Osteoblast (primary cell): ENCODE data around the gene ITM2C. TPM values are rescaled to one million over a fixed set of nuclear protein-coding genes. Genes with fewer than 3 reads are reported as not detected.

Source experiments
- DNase-seq: peaks from one replicate; pipeline ENCODE4 v3.0.0; 2011; ENCODE audit warnings: low spot score, mixed read lengths; ENCODE audit not compliant: insufficient read length; ENCODE audit errors: missing footprints
- H2AFZ ChIP-seq: 2 replicates; pipeline ENCODE4 v1.6.0; 2011; ENCODE audit warnings: mild to moderate bottlenecking, low read length
- H3K27ac ChIP-seq: 2 replicates; pipeline ENCODE4 v1.5.1; 2011; ENCODE audit warnings: mild to moderate bottlenecking, low read depth, low read length, moderate library complexity
- H3K27me3 ChIP-seq: 2 replicates; pipeline ENCODE4 v1.6.0; 2012; ENCODE audit warnings: mild to moderate bottlenecking, control low read depth, inconsistent platforms, low read length, moderate library complexity; ENCODE audit not compliant: insufficient read depth
- H3K36me3 ChIP-seq: 2 replicates; pipeline ENCODE4 v1.5.1; 2011; ENCODE audit warnings: mild to moderate bottlenecking, low read length, control low read depth, moderate library complexity; ENCODE audit not compliant: insufficient read depth
- H3K4me1 ChIP-seq: 2 replicates; pipeline ENCODE4 v1.5.1; 2011; ENCODE audit warnings: mild to moderate bottlenecking, low read length, control low read depth, moderate library complexity; ENCODE audit not compliant: insufficient read depth
- H3K4me2 ChIP-seq: 2 replicates; pipeline ENCODE4 v1.6.0; 2011; ENCODE audit warnings: mild to moderate bottlenecking, low read length; ENCODE audit not compliant: insufficient read depth
- H3K4me3 ChIP-seq: fragments of 200-600 bp; sonication (generic); 3 replicates; pipeline ENCODE4 v1.5.1; 2012; ENCODE audit warnings: mild to moderate bottlenecking, low read length, inconsistent platforms; ENCODE audit not compliant: insufficient read depth
- H3K79me2 ChIP-seq: 2 replicates; pipeline ENCODE4 v1.6.0; 2012; ENCODE audit warnings: mild to moderate bottlenecking, low read length, control low read depth, inconsistent platforms; ENCODE audit not compliant: insufficient read depth
- H3K9me3 ChIP-seq: 2 replicates; pipeline ENCODE4 v1.5.1; 2011; ENCODE audit warnings: low read depth, low read length, control low read depth
- H4K20me1 ChIP-seq: 2 replicates; pipeline ENCODE4 v1.6.0; 2012; ENCODE audit warnings: mild to moderate bottlenecking, low read length, control low read depth; ENCODE audit not compliant: insufficient read depth
- total RNA-seq: library from RNA; depleted of rRNA; stranded (reverse); fragments of >200 nt; gene quantifications from 2 replicates; pipeline ENCODE4 v1.2.3, GENCODE V29; 2012
- TF ChIP-seq, protein P1 (sequence below): IDR thresholded peaks from 2 replicates; pipeline ENCODE4 v1.5.1; 2011; ENCODE audit warnings: mild to moderate bottlenecking, low read depth, low read length, moderate library complexity; ENCODE audit errors: extremely low read depth

Gene ITM2C
- total RNA-seq, 1 donor: 63.7 TPM

DNA sequence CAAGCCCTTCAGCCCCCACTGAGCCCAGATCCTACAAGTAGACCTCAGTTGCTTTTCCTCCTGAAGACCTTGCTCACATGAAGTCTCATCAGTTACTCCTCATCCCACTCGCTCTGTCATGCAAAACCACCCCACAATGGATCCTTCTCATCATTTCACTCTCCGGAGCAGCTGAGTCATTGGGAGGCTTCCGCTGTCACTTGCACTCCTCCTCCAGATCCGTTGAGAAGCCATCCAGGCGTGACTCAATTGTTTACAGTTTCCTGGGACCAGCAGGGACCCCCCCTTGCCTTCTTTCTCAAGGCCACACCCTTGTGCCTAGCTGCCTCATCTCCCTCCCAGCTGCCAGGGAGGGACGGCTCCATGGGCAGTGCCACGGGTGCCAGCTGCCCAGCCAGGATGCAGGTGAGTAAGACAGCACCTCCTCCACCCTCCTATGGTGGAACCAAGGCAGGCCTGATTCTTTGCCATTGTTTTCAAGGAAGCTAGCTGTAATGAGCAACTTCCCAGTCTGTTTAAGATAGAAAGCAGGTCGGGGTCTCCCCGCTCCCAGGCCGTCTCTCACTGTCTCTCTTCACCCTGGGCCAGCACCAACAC lies 44.0 kb downstream of the ITM2C start:
- H3K4me3 ChIP-seq: no peak overlapping the region
- peak; percentile 95 for DNase-seq
- no peaks in the 10 kb centered on the region for H3K79me2 ChIP-seq

DNA sequence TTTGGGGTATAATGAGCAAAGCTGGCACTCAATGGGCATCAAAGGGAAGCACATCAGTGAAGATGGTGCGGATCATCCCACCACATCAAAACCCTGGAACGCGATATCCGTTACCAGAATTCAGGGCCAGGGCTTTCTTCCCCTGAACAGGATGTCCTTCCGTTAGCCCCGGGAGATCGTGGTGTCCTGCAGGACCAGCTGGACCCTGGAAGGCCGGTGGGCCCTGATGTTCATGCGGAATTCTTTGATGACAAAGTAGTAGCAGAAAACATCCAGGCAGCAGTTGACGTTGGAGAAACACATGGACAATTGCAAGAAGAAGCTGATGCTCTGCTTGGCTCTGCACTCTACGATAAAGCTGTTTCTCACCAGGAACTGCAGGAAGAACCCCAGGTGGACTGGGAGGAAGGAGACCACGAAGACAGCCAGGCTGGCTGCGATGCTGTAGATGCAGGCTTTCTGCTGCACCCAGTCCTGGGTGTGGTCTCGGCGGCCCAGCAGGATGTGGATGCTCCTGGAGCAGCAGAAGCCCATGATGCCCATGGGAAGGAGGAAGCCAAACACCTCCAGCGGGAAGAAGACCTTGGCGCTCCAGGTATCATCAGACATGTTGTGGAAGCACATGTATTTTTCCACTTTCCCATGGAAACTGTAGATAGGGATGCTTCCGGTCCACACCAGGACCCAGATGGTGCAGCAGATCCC lies 45.3 kb downstream of the ITM2C start:
- peaks cover 7% of the 10 kb centered on the region for H3K27me3 ChIP-seq

More for the DNA sequence above, 44.0 kb downstream of the ITM2C start:
- TF ChIP-seq, protein P1, sequence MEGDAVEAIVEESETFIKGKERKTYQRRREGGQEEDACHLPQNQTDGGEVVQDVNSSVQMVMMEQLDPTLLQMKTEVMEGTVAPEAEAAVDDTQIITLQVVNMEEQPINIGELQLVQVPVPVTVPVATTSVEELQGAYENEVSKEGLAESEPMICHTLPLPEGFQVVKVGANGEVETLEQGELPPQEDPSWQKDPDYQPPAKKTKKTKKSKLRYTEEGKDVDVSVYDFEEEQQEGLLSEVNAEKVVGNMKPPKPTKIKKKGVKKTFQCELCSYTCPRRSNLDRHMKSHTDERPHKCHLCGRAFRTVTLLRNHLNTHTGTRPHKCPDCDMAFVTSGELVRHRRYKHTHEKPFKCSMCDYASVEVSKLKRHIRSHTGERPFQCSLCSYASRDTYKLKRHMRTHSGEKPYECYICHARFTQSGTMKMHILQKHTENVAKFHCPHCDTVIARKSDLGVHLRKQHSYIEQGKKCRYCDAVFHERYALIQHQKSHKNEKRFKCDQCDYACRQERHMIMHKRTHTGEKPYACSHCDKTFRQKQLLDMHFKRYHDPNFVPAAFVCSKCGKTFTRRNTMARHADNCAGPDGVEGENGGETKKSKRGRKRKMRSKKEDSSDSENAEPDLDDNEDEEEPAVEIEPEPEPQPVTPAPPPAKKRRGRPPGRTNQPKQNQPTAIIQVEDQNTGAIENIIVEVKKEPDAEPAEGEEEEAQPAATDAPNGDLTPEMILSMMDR: no peak
- H4K20me1 ChIP-seq: no peaks in the 10 kb centered on the region
- H3K4me2 ChIP-seq: peak overlapping the region; percentile 36
- H3K27me3 ChIP-seq: peaks cover 7% of the 10 kb centered on the region
- H3K9me3 ChIP-seq: no peaks in the 10 kb centered on the region
- H3K4me1 ChIP-seq: peaks cover 9% of the 10 kb centered on the region
- peak overlapping the region; percentile 64 for H2AFZ ChIP-seq
- no peaks in the 10 kb centered on the region for H3K36me3 ChIP-seq
- H3K27ac ChIP-seq: no peak overlapping the region

DNA sequence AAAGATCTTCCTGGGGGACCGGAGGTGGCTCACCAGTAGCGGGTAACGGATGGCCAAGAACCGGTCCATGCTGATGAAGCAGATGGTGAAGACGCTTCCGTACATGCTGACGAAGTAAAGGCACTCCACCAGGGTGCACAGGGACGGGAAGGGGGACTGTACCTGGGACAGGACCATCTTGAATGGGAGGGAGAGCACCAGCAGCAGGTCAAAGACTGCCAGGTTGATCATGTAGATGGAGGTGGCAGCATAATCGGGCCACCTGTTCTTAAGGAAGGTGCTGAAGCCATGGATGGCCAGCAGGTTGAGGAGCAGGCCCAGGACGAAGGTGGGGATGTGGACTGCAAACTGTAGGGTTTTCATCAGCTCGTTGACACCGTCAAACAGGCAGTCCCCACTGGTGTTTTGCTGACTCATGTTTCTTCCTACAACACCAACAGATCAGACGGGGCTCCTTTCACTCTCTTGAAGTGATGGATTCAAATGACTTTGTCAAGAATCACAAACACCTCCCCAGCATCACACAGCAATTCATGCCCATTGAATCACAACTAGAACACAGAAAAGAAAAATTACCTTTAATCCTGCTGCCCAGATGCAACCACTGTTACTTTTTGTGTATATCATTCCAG lies 45.9 kb downstream of the ITM2C start:
- Histone ChIP-seq H3K27me3 (peaks cover 7% of the 10 kb centered on the region), H3K79me2 (no peaks in the 10 kb centered on the region), H4K20me1 (no peaks in the 10 kb centered on the region), H3K9me3 (no peaks in the 10 kb centered on the region), H3K4me2 (no peak overlapping the region), H3K27ac (no peak overlapping the region), H3K36me3 (no peaks in the 10 kb centered on the region), H2AFZ (no peak overlapping the region), H3K4me3 (no peak overlapping the region), H3K4me1 (peaks cover 9% of the 10 kb centered on the region)
- TF ChIP-seq, protein P1: no peak
- DNase-seq: peak; percentile 53

More for the DNA sequence above, 45.3 kb downstream of the ITM2C start:
- Histone ChIP-seq H3K4me3 (no peak overlapping the region), H3K4me2 (no peak overlapping the region), H2AFZ (no peak overlapping the region), H3K79me2 (no peaks in the 10 kb centered on the region), H4K20me1 (no peaks in the 10 kb centered on the region), H3K9me3 (no peaks in the 10 kb centered on the region), H3K27ac (no peak overlapping the region), H3K4me1 (peaks cover 9% of the 10 kb centered on the region), H3K36me3 (no peaks in the 10 kb centered on the region)
- DNase-seq: no peak
- TF ChIP-seq, protein P1: no peak

DNA sequence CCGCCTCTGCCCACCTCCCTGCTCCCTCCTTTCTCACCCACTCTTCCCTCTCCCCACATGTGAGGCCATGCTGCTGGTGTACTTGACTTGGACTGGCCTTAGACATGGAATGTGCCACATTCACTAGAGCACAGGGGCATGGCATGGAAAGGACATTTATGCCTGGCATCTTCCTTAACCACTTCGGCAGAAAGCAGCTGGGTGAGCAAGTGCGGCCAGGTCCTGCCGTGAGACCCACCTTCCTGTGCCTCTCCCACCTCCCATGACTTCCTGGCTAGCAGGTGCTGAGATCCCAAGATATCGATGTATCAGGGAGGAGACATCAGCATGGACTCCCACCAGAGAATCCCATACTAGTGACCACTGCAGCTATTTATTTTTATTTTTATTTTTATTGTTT lies 47.3 kb downstream of the ITM2C start:
- no peak overlapping the region for H3K4me3 ChIP-seq
- TF ChIP-seq, protein P1: no peak
- H3K4me2 ChIP-seq: no peak overlapping the region
- no peak for DNase-seq
- H3K79me2 ChIP-seq: no peaks in the 10 kb centered on the region
- H4K20me1 ChIP-seq: no peaks in the 10 kb centered on the region
- H3K27me3 ChIP-seq: peaks cover 11% of the 10 kb centered on the region
- no peak overlapping the region for H2AFZ ChIP-seq
- H3K4me1 ChIP-seq: peaks cover 9% of the 10 kb centered on the region
- no peaks in the 10 kb centered on the region for H3K9me3 ChIP-seq
- H3K27ac ChIP-seq: no peak overlapping the region
- H3K36me3 ChIP-seq: no peaks in the 10 kb centered on the region
